Mucosa of stomach (tissue), 1 donor: ENCODE measurements around the gene TMEM134.
"Not testable (repeated sequence)": the region's sequence is repeated elsewhere in the genome, so short reads cannot be mapped to it uniquely, and the experiment has no call there.

Experiments used
- H3K27me3 ChIP-seq: one replicate; pipeline ENCODE4 v1.7.0; 2013; ENCODE audit warnings: mild to moderate bottlenecking, low read length; ENCODE audit not compliant: control insufficient read depth, insufficient read depth
- H3K36me3 ChIP-seq: one replicate; pipeline ENCODE4 v1.7.0; 2013; ENCODE audit warnings: low read length; ENCODE audit not compliant: control insufficient read depth, insufficient read depth
- H3K4me1 ChIP-seq: one replicate; pipeline ENCODE4 v1.7.0; 2013; ENCODE audit warnings: mild to moderate bottlenecking, low read length; ENCODE audit not compliant: control insufficient read depth, insufficient read depth
- H3K4me3 ChIP-seq: one replicate; pipeline ENCODE4 v1.7.0; 2013; ENCODE audit warnings: low read length
- H3K9ac ChIP-seq: one replicate; pipeline ENCODE4 v1.7.0; 2013; ENCODE audit warnings: mild to moderate bottlenecking, low read length, moderate library complexity
- H3K9me3 ChIP-seq: one replicate; pipeline ENCODE4 v1.7.0; 2013; ENCODE audit warnings: mild to moderate bottlenecking, low read length, moderate library complexity; ENCODE audit not compliant: control insufficient read depth
- donor health status: Pancreatic carcinoma.

The TMEM134 gene, protein sequence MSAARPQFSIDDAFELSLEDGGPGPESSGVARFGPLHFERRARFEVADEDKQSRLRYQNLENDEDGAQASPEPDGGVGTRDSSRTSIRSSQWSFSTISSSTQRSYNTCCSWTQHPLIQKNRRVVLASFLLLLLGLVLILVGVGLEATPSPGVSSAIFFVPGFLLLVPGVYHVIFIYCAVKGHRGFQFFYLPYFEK

DNA sequence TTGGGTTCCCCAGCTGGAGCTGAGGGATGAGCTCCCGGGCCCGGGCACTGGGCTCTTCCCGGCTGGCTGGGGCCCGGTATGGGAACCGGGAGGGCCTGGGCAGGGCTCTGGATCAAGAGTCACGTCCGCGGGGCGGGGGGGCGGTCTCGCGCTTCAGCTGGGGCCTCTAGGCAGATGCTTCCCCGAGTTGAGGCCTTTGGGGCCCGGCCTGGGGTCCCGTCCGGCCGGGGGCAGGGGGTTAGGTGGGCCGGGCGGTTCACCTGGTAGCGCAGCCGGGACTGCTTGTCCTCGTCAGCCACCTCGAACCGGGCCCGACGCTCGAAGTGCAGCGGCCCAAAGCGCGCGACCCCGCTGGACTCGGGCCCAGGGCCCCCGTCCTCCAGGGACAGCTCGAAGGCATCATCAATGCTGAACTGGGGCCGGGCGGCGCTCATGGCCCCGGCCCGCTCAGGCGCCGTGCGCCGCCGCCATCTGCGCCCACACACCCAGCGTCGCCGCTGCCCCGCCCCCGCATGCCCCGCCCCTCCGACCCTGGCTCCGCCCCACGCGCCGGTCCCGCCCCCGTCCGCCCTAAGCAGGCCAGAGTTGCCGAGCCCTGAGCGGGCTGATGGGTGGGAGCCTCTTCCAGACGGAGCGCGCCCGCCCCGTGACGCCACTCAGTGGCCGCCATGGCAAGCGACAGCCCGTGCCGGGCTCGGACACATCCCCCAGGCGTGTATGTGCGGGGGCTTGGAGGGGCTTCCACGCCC lies at the start of gene TMEM134:
TSS of gene TMEM134 (minus strand) at position 493 of the 749 bp plus-strand sequence. CDS start at position 434, 59 bp downstream.
- Histone ChIP-seq H3K27me3 (no peaks in the 10 kb centered on the region), H3K9ac (peak within 1 kb of the TSS; percentile 88), H3K9me3 (no peaks in the 10 kb centered on the region), H3K36me3 (no peaks in the 10 kb centered on the region), H3K4me1 (peaks cover 39% of the 10 kb centered on the region), H3K4me3 (peak within 1 kb of the TSS; percentile 86)

DNA sequence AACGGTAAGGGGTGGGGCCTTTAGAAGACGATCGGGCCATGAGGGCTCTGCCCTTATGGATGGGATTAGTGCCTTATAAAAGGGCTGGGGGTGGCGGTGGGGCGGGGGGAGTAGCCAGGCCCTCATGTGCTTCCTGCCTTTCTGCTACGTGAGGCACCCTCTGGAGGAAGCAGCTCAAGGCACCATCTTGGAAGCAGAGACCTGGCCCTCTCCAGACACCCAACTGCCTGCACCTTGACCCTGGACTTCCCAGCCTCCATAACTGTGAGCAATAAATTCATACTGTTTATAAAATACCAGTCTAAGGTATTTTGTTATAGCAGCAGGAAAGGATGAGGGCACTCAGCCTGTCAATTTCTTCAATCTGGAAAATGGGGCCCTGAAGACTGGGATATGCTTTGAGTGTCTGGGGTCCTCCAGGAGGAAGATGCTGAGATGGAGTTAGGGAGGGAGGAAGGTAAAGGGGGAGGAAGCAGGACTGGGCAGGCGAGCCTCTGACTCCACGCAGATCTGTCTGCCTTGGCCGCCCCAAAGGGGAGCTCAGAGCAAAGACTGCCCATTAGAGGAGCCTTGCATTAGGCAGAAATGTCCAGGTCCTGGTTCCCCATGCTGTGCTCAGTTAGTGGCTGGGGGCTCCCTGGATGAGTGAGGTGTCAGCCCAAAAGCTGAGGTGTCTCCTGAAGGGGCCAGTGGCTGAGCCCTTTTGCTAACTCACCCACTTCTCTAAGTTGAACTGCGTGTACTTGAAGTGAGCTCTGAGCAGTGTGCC lies 48.9 kb upstream of the TMEM134 start:
- no peaks in the 10 kb centered on the region for H3K27me3 ChIP-seq
- no peaks in the 10 kb centered on the region for H3K9me3 ChIP-seq
- H3K9ac ChIP-seq: no peak overlapping the region
- no peaks in the 10 kb centered on the region for H3K36me3 ChIP-seq
- no peak overlapping the region for H3K4me3 ChIP-seq
- H3K4me1 ChIP-seq: no peaks in the 10 kb centered on the region

DNA sequence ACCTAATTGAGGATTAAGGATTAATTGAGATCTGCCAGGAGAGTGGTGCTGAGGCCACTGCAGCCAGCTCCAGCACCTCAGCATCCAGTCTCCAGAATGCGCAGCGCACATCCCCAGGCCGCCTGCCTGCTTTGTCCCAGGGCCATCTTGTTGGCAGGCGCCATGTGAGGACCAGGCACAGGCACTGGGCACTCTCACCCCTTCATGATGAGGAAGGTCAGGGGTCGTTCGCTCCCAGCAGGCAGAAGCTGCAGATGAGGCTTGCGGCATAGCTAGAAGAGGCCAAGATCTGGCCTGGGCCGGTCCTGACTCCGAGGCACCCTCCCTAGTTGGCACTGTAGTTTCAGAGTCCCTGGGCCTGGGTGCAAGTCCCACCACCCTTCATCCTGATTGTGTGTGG lies 47.8 kb upstream of the TMEM134 start:
- Histone ChIP-seq H3K4me3 (no peak overlapping the region), H3K9ac (no peak overlapping the region), H3K9me3 (no peaks in the 10 kb centered on the region), H3K36me3 (no peaks in the 10 kb centered on the region), H3K4me1 (no peaks in the 10 kb centered on the region), H3K27me3 (no peaks in the 10 kb centered on the region)

DNA sequence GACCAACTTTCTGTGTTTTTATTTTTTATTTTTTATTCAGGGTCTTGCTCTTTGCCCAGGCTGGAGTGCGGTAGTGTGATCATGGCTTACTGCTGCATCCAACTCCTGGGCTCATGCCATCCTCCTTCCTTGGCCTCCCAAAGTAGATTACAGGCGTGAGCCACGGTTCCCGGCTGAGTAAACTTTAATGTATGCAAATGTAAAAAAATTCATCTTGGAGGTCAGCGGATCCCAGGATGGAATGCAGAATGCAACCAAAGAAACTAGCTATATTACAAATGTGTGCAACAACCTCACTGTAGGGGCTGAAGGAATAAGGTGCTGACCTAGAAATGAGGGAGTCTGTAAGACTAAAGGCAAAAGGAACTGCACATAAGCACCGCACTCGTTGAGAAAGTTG lies 45.1 kb upstream of the TMEM134 start:
- Histone ChIP-seq H3K9me3 (no peaks in the 10 kb centered on the region), H3K27me3 (no peaks in the 10 kb centered on the region), H3K36me3 (no peaks in the 10 kb centered on the region), H3K4me1 (peaks cover under 1% of the 10 kb centered on the region), H3K9ac (no peak overlapping the region), H3K4me3 (no peak overlapping the region)

DNA sequence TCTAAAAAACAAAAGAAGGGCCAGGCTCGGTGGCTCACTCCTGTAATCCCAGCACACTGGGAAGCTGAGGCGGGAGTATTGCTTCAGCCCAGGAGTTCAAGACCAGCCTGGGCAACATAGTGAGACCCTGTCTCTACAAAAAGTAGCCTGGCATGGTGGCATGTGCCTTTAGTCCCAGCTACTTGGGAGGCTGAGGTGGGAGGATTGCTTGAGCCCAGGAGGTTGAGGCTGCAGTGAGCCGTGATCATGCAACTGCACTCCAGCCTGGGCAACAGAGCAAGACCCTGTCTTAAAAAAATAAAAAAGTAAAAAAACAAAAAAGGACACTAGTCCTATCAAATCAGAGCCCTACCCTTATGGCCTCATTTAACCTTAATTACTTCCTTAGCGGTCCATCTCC lies 42.5 kb upstream of the TMEM134 start:
- not testable (repeated sequence) for H3K9ac ChIP-seq

DNA sequence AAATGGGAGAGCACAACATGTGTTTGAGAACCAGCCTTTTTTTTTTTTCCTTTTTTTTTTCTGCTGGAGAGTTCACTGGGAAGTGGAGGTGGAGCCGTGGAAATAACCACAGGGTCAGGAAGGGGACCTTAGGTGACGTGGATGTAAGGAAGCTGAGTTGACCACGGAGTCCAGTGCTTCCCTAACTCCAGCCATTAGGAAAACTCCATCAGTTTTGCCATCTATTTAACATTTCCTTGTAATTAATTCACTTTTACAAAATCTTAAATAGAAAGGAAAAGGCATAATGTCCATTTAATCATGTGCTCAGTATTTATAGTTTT lies 40.9 kb upstream of the TMEM134 start:
- Histone ChIP-seq H3K9ac (no peak overlapping the region), H3K36me3 (no peaks in the 10 kb centered on the region), H3K9me3 (no peaks in the 10 kb centered on the region), H3K4me1 (peaks cover 33% of the 10 kb centered on the region), H3K4me3 (no peak overlapping the region), H3K27me3 (no peaks in the 10 kb centered on the region)

More for the DNA sequence above, 42.5 kb upstream of the TMEM134 start:
- H3K27me3 ChIP-seq, H3K36me3 ChIP-seq, H3K9me3 ChIP-seq, H3K4me3 ChIP-seq: not testable (repeated sequence)
- H3K4me1 ChIP-seq: peaks cover 19% of the 10 kb centered on the region

DNA sequence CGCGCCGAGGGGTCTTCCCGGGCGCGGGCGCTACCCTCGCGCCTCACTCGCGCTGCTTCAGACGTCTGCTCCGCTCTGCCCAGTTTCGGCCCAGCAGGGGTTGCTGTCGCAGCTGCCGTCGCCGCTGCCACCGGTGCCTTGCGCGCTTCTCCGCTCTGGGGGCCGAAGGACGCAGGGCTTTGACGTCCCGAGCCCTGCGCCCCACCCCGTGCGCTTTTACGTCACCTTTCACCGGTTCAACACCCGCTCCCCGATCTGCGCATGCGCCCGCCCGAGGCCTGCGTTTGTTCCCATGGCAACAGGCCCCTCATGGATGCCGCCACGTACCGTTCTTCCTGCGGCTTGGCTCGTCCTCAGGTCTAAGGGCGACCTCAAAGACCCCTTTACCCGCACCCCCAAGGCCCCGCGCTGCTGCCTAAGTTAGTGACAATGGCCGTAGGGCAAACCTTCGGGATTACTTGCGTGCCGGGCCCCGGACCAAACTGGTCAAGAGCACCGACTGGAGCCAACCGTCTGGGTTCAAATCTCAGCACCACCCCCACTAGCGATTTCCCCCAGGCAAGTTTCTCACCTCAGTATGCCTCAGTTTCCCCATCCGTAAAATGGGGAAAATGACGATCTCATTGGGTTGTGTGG lies 39.6 kb upstream of the TMEM134 start:
- no peaks in the 10 kb centered on the region for H3K36me3 ChIP-seq
- H3K4me1 ChIP-seq: peaks cover 37% of the 10 kb centered on the region
- H3K27me3 ChIP-seq: no peaks in the 10 kb centered on the region
- H3K4me3 ChIP-seq: peak overlapping the region; percentile 67
- no peaks in the 10 kb centered on the region for H3K9me3 ChIP-seq
- peak overlapping the region; percentile 87 for H3K9ac ChIP-seq

DNA sequence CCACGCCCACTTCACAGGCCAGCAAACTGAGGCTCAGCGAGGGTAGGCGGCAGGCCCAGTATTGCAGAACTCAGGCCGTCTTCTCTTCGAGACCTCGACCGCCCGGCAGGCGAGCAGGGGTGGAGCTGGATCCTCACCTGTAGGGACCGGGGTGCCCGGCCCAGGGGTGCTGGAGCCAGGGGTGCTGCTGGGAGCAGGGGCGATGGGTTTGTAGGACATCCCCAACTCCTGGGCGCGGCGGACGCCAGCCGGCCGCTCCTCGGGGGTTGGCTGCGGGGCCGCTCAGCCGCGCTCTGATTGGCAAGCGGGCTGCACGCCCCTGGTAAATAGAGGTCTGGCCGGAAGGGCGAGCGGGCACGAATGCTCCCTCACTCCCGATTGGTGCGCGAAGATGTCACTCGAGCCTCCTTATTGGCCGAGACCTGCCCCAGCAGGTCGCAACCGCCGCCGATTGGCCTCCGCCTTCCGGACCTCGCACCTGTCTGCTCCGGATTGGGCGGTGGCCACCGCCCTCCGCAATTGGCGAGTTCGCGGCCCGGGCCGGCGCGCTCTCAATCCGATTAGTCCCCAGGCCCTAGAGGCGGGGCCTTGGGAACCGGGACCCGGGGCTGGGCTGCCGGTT lies 38.9 kb upstream of the TMEM134 start, which contains the start of gene CDK2AP2:
TSS of gene CDK2AP2 (minus strand) at position 299 of the 622 bp plus-strand sequence. CDS start at position 219, 80 bp downstream.
- no peaks in the 10 kb centered on the region for H3K27me3 ChIP-seq
- no peaks in the 10 kb centered on the region for H3K9me3 ChIP-seq
- peak within 1 kb of the TSS; percentile 69 for H3K4me3 ChIP-seq
- H3K4me1 ChIP-seq: peaks cover 40% of the 10 kb centered on the region
- H3K9ac ChIP-seq: peak within 1 kb of the TSS; percentile 87
- no peaks in the 10 kb centered on the region for H3K36me3 ChIP-seq

DNA sequence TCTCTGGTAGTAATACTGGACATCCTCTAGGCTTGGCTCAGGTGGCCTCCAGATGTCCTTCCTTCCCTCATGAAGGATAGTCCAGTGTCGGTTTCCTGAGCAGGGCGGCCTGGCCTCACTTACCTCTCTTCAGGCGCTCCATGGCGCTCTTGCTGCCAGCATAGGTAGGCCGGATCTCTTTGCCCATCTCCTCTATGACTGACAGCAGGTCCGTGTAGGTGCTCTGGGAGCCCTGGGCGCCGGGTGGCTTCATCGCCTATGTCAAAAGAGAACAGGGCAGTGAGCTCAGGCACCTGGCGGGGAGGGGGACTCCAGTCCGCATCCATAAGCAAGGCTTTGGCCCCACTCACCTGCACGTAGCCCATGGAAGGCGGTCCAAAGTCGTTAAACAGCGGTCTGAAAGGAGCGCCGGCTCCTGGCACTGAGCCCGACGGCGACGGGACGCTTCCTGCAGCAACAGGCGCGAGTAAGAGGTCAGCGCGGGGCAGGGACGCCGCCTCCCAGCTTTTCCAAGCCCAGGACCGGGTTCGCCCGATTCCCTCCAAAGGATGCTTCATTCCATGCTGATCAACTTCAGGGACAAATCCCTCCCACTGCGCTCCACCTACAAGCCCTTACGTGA lies 38.3 kb upstream of the TMEM134 start:
- peaks cover 40% of the 10 kb centered on the region for H3K4me1 ChIP-seq
- no peaks in the 10 kb centered on the region for H3K36me3 ChIP-seq
- H3K27me3 ChIP-seq: no peaks in the 10 kb centered on the region
- H3K4me3 ChIP-seq: peak overlapping the region; percentile 69
- peak overlapping the region; percentile 87 for H3K9ac ChIP-seq
- H3K9me3 ChIP-seq: no peaks in the 10 kb centered on the region

DNA sequence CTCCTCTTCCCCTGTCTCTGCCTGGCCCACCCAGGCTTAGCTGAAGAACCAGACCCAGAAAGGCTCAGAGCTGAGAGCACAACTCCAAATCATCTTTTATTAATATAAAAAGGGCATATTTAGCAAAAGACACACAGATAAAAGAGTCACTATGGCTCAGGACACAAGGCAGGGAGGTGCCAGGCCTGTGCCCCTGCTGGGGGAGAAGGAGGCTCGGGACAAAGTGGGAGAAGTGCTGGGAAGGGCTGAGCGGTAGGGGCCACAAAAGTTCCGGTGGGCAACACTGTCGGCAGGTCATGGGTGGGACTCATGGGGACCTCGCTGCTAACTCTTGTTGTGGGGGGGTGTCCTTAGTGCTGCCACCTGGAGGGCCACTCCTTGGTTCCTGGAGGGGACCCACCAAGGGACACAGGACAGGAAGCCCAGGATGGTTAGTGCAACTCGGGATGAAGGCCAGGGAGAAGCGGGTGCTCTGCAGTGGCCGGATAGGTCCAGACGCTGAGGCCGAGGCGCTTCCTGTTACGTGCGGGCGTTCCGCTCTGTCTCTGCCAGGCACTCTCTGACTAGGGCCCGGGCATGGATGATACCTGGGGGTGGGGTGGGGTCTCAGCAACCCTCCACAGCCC lies 37.5 kb upstream of the TMEM134 start:
- Histone ChIP-seq H3K27me3 (no peaks in the 10 kb centered on the region), H3K9me3 (no peaks in the 10 kb centered on the region), H3K4me3 (no peak overlapping the region), H3K4me1 (peaks cover 40% of the 10 kb centered on the region), H3K36me3 (no peaks in the 10 kb centered on the region), H3K9ac (peak overlapping the region; percentile 87)
